Measurements from ENCODE around the gene PLCB4. TPM values are rescaled to one million over a fixed set of nuclear protein-coding genes. Genes with fewer than 3 reads are reported as not detected.

Gene PLCB4
- polyA plus RNA-seq, 1 experiment = 8.8 TPM

DNA sequence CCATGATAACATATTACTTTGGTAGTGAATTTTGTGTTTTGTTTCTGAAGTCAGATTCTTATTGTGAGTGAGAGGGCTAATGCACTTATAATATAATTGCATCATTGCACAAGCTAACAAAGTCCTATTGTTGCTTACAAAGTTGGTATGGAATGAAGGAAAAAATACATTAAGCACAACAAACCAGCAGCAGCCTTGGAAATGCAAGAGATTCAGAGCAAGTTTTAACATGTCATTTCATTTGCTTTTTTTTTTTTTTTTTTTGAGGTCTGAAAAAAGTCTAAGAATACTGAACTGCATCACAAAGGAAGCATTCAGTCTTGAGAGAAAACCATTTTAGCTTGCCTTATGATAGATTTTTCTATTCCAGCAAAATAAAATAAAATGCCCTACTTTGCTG, 57.6 kb downstream of the PLCB4 start:
- CTCF ChIA-PET = no interaction called here
- no peak for TF ChIP-seq CTCF (IDR thresholded peaks at IDR 0.05; ENCODE audit: insufficient read depth, low read depth, low read length)
- POLR2A ChIA-PET = no interaction called here
- Histone ChIP-seq H3K4me3 (ENCODE audit: low read depth, low read length) (no peak overlapping the region), H3K27me3 (ENCODE audit: control insufficient read depth, insufficient read depth, low read length) (no peaks in the 10 kb centered on the region), H3K36me3 (ENCODE audit: control insufficient read depth, insufficient read depth, low read length) (no peaks in the 10 kb centered on the region)
- no peak for DNase-seq (ENCODE audit: low read depth)

DNA sequence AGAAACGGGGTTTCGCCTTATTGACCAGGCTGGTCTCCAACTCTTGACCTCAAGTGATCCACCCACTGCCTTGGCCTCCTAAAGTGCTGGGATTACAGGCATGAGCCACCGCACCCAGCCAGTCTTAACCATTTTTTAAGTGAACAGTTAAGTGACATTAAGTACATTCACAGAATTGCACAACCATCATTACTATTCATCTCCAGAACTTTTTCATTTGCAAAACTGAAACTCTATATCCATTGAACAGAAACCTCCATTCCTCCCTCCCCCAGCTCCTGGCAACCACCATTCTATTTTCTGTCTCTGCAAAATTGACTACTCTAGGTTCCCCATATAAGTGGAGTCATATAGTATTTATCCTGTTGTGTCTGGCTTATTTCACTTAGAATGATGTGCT, 59.7 kb downstream of the PLCB4 start:
- no peak for DNase-seq (ENCODE audit: low read depth)
- Histone ChIP-seq H3K4me3 (ENCODE audit: low read depth, low read length) (no peak overlapping the region), H3K36me3 (ENCODE audit: control insufficient read depth, insufficient read depth, low read length) (no peaks in the 10 kb centered on the region; the same call in 1 of the 2 replicates), H3K27me3 (ENCODE audit: control insufficient read depth, insufficient read depth, low read length) (no peaks in the 10 kb centered on the region)
- ChIA-PET CTCF (no interaction called here), POLR2A (no interaction called here)
- TF ChIP-seq CTCF (IDR thresholded peaks at IDR 0.05; ENCODE audit: insufficient read depth, low read depth, low read length) = no peak

DNA sequence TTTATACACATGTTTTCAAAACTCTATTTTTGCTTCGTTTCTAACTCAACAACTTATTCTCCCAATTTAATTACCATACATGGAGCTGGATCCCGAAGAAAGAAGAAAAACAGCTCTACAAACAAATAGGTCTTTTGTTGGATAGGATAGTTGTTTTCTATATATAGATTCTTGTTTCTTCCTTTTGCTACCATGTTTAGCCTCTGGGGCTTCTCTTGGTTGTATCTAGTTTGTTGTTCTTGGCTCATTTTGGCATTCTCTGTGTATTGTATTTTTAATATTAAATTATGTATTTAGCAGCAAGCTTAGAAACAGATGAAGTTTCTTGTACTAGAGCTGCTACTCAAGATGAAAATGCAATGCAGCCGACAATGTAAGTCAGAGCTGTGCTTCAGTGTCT, 60.9 kb downstream of the PLCB4 start:
- Histone ChIP-seq H3K36me3 (ENCODE audit: control insufficient read depth, insufficient read depth, low read length) (no peaks in the 10 kb centered on the region; the same call in 1 of the 2 replicates), H3K27me3 (ENCODE audit: control insufficient read depth, insufficient read depth, low read length) (no peaks in the 10 kb centered on the region), H3K4me3 (ENCODE audit: low read depth, low read length) (no peak overlapping the region)
- POLR2A ChIA-PET = no interaction called here
- no peak for DNase-seq (ENCODE audit: low read depth)
- CTCF ChIA-PET = interaction anchor here (1.1 kb wide), 1 partner anchor 12 kb away, joined by 4 read pairs; no protein-coding TSS in a partner anchor
- TF ChIP-seq CTCF (IDR thresholded peaks at IDR 0.05; ENCODE audit: insufficient read depth, low read depth, low read length) = no peak

GRCh38 chr20:9130521-9130920, 61.6 kb downstream of the PLCB4 start:
- CTCF ChIA-PET = interaction anchor here (1.1 kb wide), 1 partner anchor 13 kb away, joined by 4 read pairs; no protein-coding TSS in a partner anchor
- POLR2A ChIA-PET = no interaction called here
- DNase-seq (ENCODE audit: low read depth) = no peak

GRCh38 chr20:9131841-9132240, 63.0 kb downstream of the PLCB4 start:
- POLR2A ChIA-PET = no interaction called here
- no peak for TF ChIP-seq CTCF (IDR thresholded peaks at IDR 0.05; ENCODE audit: insufficient read depth, low read depth, low read length)
- CTCF ChIA-PET = no interaction called here
- DNase-seq (ENCODE audit: low read depth) = no peak
- no peak overlapping the region for H3K4me3 ChIP-seq (ENCODE audit: low read depth, low read length)
- H3K36me3 ChIP-seq (ENCODE audit: control insufficient read depth, insufficient read depth, low read length) = no peaks in the 10 kb centered on the region; the same call in 1 of the 2 replicates
- no peaks in the 10 kb centered on the region for H3K27me3 ChIP-seq (ENCODE audit: control insufficient read depth, insufficient read depth, low read length)

More at GRCh38 chr20:9130521-9130920, 61.6 kb downstream of the PLCB4 start:
- Histone ChIP-seq H3K27me3 (ENCODE audit: control insufficient read depth, insufficient read depth, low read length) (no peaks in the 10 kb centered on the region), H3K4me3 (ENCODE audit: low read depth, low read length) (no peak overlapping the region), H3K36me3 (ENCODE audit: control insufficient read depth, insufficient read depth, low read length) (no peaks in the 10 kb centered on the region; the same call in 1 of the 2 replicates)
- TF ChIP-seq CTCF (IDR thresholded peaks at IDR 0.05; ENCODE audit: insufficient read depth, low read depth, low read length) = no peak

Data from BJ (cell line).